GM19324 (cell line): ENCODE results near the gene RAB20.

Experiments
- ATAC-seq: cut with Tn5 transposase; IDR thresholded peaks from one replicate; pipeline ENCODE4 v1.9.1; 2021; ENCODE audit warnings: mild to moderate bottlenecking, moderate library complexity; ENCODE audit not compliant: unreplicated experiment, low FRiP score

The RAB20 gene

GRCh38 chr13:110556224-110556606 lies 5.3 kb downstream of the RAB20 start:
- no peak for ATAC-seq

DNA sequence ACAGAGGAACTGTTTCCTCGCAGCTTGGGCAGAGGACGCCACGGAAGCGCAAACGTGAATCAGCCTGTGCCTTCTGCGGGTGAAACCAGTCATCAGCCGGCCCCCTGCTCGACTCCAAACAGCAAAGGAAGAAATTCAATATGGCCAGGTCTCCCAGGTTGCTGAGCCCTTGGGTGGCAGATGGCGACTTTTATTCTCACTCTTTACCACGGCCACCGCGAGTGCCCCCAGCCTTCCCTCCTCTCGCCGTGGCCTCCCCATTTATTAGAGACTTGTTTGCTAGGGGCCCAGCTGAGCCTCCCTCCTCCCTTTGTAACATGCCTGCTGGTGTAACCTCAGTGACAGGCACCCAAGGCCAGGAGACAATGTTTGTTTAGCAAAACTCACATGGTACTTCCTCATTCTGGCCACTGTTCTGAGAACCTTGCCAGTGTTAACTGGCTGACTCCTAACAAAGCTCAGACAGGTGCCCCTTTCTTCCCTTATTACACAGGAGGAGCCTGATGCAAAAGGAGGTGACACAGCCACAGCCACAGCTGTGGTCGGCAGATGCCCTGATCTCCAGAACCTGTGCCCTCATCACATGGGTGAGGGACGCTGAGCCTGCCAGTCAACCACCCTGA lies 5.8 kb downstream of the RAB20 start:
- no peak for ATAC-seq

DNA sequence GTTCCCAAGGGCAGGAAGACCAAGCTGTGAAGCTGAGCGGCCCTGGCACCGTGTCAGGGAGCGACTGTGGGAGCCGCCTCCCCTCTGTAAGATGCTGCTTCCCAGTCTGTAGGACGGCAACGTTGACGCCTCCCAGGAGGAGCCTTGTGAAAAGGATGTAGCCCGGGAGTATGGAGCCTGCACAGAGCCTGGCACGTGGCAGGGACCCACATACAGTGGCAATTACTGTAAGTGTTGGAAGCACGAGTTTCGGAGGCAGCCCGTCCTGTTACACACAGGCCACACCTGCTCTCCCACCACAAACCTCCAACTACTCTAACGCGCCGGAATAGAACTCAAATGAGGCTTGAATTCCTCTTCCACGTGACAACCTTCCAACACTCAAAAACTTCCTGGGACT lies 6.6 kb downstream of the RAB20 start:
- no peak for ATAC-seq

DNA sequence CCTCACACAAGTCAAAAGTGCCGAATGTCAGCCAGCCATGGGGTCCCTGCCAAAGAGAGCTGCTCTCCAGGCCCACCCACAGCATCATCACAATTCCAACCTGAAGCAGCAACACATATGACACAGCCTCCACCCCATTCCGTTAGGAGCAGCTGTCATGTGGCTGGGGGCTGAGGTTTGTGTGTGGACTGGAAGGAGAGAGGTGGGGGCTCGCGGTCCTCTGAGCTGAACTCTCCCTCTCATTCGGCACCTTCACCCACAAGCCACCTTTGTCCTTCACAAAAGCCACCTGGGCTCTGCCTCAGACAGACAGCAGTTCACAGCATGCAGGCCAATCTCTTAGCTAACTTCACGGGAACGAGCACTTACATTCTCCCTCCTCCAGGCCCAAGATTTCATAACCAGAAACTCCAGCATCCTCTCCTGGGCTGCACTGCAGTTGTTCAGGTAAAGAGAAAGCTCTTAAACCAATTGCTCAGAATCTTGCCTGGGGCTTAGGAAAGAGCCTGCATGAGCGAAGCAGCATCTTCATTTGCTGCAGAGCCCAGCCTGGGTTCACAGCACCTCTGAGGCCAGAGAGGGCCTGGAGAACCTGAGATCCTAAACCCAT lies 7.2 kb downstream of the RAB20 start:
- ATAC-seq = no peak

DNA sequence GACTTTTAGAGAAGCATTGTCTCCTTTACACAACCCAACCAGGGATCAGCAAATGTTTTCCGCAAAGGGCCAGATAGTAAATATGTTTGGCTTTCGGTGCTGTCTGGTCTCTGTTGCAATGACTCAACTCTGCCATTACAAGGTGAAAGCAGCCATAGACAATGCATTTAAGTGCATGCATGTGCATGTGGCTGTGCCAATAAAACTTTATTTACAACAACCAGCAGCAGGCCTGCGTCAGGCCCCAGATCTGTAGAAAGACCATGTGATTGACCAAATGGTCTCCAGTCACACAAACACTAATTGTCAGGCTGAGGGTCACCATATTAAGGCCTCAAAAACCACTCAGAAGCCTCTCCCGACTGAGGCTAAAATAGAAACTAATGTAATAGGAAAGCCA lies 8.1 kb downstream of the RAB20 start:
- ATAC-seq = no peak

GRCh38 chr13:110552767-110553166 lies 8.8 kb downstream of the RAB20 start:
- no peak for ATAC-seq

GRCh38 chr13:110551284-110551683 lies 10.2 kb downstream of the RAB20 start:
- ATAC-seq = no peak

GRCh38 chr13:110549795-110550160 lies 11.7 kb downstream of the RAB20 start:
- ATAC-seq = no peak

- ATAC-seq = no peak
These were observed 12.4 kb downstream of the RAB20 start for GRCh38 chr13:110548891-110549794.

DNA sequence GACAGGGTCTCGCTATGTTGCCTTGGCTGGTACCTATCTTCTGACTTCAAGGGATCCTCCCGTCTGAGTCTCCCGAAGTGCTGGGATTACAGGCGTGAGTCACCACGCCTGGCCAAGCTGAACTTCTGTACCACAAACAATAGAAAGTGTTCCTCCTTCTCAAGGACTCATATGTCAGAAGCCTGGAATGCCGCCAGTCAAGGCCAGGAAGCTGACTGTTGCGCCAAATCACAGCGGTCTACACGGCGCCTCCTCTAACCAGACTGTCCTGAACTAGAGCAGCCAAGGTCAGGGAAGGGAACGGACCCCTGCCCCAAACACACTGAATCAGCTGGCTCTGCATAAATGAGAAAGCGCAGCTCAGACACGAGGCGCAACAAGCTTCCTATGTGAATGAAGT lies 14.6 kb downstream of the RAB20 start:
- no peak for ATAC-seq

DNA sequence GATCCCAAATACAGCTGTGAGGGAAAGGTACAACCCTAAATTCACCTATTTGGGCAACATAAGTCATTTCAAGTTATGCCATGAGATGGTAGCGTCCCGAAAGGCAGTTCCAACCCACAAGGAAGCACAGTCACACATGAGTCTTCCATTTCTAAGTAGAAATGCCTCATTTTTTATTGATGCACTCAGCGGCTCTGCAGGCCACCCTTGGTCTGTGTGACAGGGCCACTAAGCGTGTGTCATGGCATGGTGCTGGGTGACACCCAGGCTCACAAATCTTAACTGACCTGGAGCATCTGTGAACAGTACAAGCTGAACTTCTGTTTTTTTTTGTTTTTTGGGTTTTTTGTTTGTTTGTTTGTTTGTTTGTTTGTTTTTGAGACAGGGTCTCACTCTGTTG lies 15.1 kb downstream of the RAB20 start:
- no peak for ATAC-seq

DNA sequence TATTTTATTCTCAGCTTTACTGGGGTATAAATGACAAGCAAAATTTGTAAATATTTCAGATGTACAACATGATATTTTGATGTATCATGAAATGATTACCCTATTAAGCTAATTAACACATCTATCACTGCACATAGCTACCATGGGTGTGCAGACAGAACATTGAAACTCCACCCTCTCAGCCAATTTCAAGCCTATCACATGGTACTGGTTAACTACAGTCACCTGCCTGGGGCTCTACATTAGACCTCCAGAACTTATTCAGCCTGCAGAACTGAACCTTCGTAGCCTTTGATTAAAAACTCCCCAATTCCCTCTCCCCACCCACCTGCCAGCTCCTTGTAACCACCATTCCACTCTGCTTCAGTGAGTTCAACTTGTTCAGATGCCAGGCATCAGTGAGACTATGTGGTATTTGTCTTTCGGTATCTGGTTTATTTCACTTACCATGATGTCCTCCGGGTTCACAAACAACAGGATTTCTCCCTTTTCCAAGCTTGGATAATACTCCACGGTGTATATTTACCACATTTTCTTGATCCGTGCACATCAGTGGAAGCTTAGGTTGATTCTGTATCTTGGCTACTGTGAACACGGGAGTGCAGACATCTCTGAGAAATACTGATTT lies 19.2 kb downstream of the RAB20 start:
- ATAC-seq = no peak

DNA sequence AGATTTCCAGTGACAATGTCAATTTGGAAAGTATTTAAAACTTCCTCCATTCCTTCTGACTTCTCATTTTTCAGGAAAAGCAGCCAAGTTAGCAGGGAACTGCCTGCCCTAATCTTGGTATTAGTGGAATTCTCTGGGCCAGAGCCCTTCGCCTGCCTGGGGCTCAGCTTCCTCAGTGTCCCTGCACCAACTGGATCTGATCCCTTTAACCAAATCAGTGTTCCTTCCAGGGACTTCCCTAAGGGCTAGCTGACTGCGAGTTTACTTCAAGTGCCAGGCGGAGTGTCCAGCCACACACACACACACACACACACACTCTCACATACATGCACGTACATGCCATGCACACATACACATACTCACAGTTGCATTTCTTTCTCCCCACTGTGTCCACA lies 20.0 kb downstream of the RAB20 start:
- no peak for ATAC-seq

- ATAC-seq = no peak
These were observed 20.5 kb downstream of the RAB20 start for GRCh38 chr13:110540871-110541525.

DNA sequence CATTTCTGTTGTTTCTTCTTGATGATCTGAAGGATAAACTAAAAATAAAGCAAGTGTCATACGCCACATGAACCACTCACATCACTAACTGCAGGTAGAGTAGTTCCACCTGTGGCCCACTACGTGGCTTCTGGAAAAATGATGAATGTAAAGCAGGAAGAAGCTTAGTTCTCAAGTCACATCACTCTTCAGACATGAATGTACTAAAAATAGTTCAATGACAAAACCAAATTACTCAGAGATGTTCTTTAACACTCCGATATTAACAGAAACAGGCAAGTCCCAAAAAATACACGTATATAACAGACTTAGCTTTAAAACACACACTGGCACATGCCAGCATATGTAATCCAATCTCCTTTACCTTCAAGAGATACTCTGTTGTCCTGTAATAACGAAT lies 21.6 kb downstream of the RAB20 start:
- no peak for ATAC-seq

GRCh38 chr13:110538632-110539031 lies 22.9 kb downstream of the RAB20 start:
- no peak for ATAC-seq

DNA sequence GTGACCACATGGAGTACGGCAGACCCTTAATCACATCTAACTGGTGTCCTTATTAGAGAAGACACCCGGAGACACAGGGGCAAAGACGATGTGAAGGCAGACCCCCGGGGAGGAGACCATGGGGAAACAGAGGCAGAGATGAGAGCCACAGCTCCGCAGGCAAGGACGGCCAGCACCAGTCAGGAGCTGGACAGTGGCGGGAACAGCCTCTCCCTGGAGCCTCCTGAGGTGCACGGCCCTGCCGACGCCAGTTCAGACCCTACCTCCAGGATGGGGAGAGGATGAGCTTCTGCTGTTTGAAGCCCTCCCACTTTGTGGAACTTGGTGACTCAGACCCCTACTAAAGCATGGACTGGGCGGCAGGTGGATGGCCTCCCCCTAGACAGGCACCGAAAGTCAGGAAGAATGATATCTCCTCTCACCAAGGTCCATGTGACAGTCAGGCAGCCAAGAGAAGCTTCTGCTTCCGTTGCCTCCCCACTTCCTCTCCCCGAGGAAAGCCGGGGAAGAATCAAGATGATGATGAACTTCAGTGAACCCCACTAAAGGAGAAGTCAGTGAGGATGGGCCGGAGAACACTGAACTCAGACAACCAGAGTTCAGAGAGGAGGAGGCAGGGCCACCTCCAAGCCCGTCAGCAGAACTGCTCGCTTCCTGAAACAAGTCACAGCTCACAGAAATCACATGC lies 25.4 kb downstream of the RAB20 start:
- no peak for ATAC-seq

- no peak for ATAC-seq
These were observed 26.0 kb downstream of the RAB20 start for GRCh38 chr13:110535526-110535925.

GRCh38 chr13:110533771-110534670 lies 27.5 kb downstream of the RAB20 start:
- no peak for ATAC-seq
